ENCODE data around the gene ROPN1. TPM values are rescaled to one million over a fixed set of nuclear protein-coding genes. Genes with fewer than 3 reads are reported as not detected.
"Not testable (repeated sequence)": the region's sequence is repeated elsewhere in the genome, so short reads cannot be mapped to it uniquely, and the experiment has no call there.

ROPN1 gene
- total RNA-seq, 1 experiment from 2014 or later: not detected

DNA sequence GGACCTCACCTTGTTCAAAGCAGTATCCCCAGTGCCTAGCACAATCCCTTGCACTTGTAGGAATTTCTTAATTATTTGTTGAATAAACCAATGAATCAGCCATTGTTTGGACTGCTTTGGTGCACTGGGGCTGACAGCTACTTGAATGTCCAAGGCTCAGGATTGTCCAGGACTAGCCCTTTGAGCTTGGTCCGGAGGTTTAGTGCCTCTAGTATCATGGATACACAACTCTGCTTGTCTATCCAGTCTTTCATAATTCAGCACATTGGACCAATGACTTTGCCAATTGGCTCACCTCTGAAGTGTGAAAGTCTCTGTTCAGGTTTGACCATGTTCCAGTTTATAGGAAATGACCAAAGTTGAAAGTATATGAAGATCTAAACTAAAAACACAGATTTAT is 27.1 kb downstream of the ROPN1 start:
- CTCF ChIA-PET; intact Hi-C loops (cut with micrococcal nuclease): not testable (repeated sequence)

DNA sequence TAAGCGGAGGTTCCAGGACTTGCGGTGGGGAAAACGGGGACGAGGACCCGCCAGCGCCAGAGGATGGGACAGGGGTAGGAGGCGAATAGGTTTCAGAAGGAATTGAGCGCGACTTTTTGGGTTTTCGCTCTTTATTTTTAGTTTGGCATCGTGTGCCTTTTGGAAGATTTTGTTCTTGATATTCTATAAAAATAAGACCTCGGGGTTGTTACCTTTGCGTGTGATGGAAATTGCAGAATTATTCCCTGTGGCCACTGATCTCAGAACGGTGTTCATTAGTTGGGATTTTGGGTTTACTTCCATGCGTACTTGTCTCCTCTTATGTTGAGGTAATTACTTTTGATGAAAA is 30.4 kb downstream of the ROPN1 start:
- TF ChIP-seq JUND (IDR thresholded peaks at IDR 0.05) (no peak), EZH2phosphoT487 (IDR thresholded peaks at IDR 0.05; ENCODE audit: borderline replicate concordance) (no peak), CBX3 (IDR thresholded peaks at IDR 0.05; ENCODE audit: low read depth) (no peak), ELF1 (IDR thresholded peaks at IDR 0.05; ENCODE audit: borderline replicate concordance, low read depth) (no peak; the same call in 1 of the 2 replicates), SP1 (IDR thresholded peaks at IDR 0.05; ENCODE audit: low read depth) (no peak), CEBPB (IDR thresholded peaks at IDR 0.05; ENCODE audit: low read depth) (no peak), EGR1 (IDR thresholded peaks at IDR 0.05; ENCODE audit: low read depth) (no peak), ZNF274 (IDR thresholded peaks at IDR 0.05; ENCODE audit: low read depth, low read length) (no peak)
- TF ChIP-seq, protein P1, sequence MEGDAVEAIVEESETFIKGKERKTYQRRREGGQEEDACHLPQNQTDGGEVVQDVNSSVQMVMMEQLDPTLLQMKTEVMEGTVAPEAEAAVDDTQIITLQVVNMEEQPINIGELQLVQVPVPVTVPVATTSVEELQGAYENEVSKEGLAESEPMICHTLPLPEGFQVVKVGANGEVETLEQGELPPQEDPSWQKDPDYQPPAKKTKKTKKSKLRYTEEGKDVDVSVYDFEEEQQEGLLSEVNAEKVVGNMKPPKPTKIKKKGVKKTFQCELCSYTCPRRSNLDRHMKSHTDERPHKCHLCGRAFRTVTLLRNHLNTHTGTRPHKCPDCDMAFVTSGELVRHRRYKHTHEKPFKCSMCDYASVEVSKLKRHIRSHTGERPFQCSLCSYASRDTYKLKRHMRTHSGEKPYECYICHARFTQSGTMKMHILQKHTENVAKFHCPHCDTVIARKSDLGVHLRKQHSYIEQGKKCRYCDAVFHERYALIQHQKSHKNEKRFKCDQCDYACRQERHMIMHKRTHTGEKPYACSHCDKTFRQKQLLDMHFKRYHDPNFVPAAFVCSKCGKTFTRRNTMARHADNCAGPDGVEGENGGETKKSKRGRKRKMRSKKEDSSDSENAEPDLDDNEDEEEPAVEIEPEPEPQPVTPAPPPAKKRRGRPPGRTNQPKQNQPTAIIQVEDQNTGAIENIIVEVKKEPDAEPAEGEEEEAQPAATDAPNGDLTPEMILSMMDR (IDR thresholded peaks at IDR 0.05 in 2 of 3, conservative IDR thresholded peaks at IDR 0.05 in 1 of 3; ENCODE audit: borderline replicate concordance in 1 of 3, insufficient read depth in 1 of 3, low read depth in 2 of 3, low read length in 2 of 3): no peak
- TF ChIP-seq, protein P2, sequence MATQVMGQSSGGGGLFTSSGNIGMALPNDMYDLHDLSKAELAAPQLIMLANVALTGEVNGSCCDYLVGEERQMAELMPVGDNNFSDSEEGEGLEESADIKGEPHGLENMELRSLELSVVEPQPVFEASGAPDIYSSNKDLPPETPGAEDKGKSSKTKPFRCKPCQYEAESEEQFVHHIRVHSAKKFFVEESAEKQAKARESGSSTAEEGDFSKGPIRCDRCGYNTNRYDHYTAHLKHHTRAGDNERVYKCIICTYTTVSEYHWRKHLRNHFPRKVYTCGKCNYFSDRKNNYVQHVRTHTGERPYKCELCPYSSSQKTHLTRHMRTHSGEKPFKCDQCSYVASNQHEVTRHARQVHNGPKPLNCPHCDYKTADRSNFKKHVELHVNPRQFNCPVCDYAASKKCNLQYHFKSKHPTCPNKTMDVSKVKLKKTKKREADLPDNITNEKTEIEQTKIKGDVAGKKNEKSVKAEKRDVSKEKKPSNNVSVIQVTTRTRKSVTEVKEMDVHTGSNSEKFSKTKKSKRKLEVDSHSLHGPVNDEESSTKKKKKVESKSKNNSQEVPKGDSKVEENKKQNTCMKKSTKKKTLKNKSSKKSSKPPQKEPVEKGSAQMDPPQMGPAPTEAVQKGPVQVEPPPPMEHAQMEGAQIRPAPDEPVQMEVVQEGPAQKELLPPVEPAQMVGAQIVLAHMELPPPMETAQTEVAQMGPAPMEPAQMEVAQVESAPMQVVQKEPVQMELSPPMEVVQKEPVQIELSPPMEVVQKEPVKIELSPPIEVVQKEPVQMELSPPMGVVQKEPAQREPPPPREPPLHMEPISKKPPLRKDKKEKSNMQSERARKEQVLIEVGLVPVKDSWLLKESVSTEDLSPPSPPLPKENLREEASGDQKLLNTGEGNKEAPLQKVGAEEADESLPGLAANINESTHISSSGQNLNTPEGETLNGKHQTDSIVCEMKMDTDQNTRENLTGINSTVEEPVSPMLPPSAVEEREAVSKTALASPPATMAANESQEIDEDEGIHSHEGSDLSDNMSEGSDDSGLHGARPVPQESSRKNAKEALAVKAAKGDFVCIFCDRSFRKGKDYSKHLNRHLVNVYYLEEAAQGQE (IDR thresholded peaks at IDR 0.05; ENCODE audit: low read depth): no peak
- POLR2A ChIA-PET: interaction anchor here (0.7 to 1.3 kb wide), 6 partner anchors 8 to 510 kb away, joined by 3 to 6 read pairs (median 3); no protein-coding TSS in a partner anchor
- Histone ChIP-seq H3K36me3 (ENCODE audit: control insufficient read depth in 1 of 2, insufficient read depth in 2 of 2, low read length in 2 of 2) (peaks cover 0 to 3% of the 10 kb centered on the region in 2 experiments; a peak in 1 of 4 replicates), H4K20me1 (ENCODE audit: insufficient read depth) (no peaks in the 10 kb centered on the region), H3K4me1 (ENCODE audit: control insufficient read depth in 1 of 2, insufficient read depth in 2 of 2, low read length in 2 of 2) (peaks cover 5 to 13% of the 10 kb centered on the region in 2 experiments; a peak in 3 of 4 replicates), H2AFZ (ENCODE audit: low read depth, low read length, poor library complexity, severe bottlenecking) (peak overlapping the region; percentile 94), H3K79me2 (ENCODE audit: insufficient read depth, low read length) (peaks cover 38% of the 10 kb centered on the region), H3K9me2 (ENCODE audit: insufficient read depth) (no peaks in the 10 kb centered on the region), H3K4me3 (replicated peaks in 1 of 2; ENCODE audit: low read depth in 1 of 2, low read length in 2 of 2) (peak overlapping the region; percentile 94 to 97), H3K9ac (ENCODE audit: low read length) (peak overlapping the region; percentile 90), H3K27me3 (ENCODE audit: insufficient read depth, low read length) (no peaks in the 10 kb centered on the region), H3K9me3 (ENCODE audit: control insufficient read depth in 1 of 2, insufficient read depth in 1 of 2, low read depth in 1 of 2, low read length in 2 of 2) (no peaks in the 10 kb centered on the region), H3K27ac (ENCODE audit: low read depth, low read length) (no peak overlapping the region), H3K4me2 (ENCODE audit: low read length) (peak overlapping the region; percentile 75)
- intact Hi-C loops (cut with micrococcal nuclease): no loop called here
- BruUV-seq (replicated peaks): TSS peak; percentile 89
- RAD21 ChIA-PET (ENCODE audit: low non-redundant PET in 1 of 2, low total read pairs in 2 of 2, uncharacterized antibody in 2 of 2, unreplicated experiment in 2 of 2): no interaction called here
- CTCF ChIA-PET: interaction anchor here (0.7 kb wide), 1 partner anchor 13 kb away, joined by 3 read pairs; no protein-coding TSS in a partner anchor
- ATAC-seq (no peak), DNase-seq (ENCODE audit: low read depth, low spot score) (no peak)

More for the DNA sequence above, 27.1 kb downstream of the ROPN1 start:
- BruUV-seq (replicated peaks); H3K9me2 ChIP-seq (ENCODE audit: insufficient read depth); H3K4me2 ChIP-seq (ENCODE audit: low read length); POLR2A ChIA-PET; RAD21 ChIA-PET (ENCODE audit: low non-redundant PET in 1 of 2, low total read pairs in 2 of 2, uncharacterized antibody in 2 of 2, unreplicated experiment in 2 of 2); DNase-seq (ENCODE audit: low read depth, low spot score); H3K4me3 ChIP-seq (replicated peaks in 1 of 2; ENCODE audit: low read depth in 1 of 2, low read length in 2 of 2); ATAC-seq; H3K9me3 ChIP-seq (ENCODE audit: control insufficient read depth in 1 of 2, insufficient read depth in 1 of 2, low read depth in 1 of 2, low read length in 2 of 2); H2AFZ ChIP-seq (ENCODE audit: low read depth, low read length, poor library complexity, severe bottlenecking); H3K27ac ChIP-seq (ENCODE audit: low read depth, low read length); H4K20me1 ChIP-seq (ENCODE audit: insufficient read depth); H3K36me3 ChIP-seq (ENCODE audit: control insufficient read depth in 1 of 2, insufficient read depth in 2 of 2, low read length in 2 of 2); H3K27me3 ChIP-seq (ENCODE audit: insufficient read depth, low read length); H3K9ac ChIP-seq (ENCODE audit: low read length): not testable (repeated sequence)
- peaks cover 4 to 11% of the 10 kb centered on the region in 2 experiments; a peak in 3 of 4 replicates for H3K4me1 ChIP-seq (ENCODE audit: control insufficient read depth in 1 of 2, insufficient read depth in 2 of 2, low read length in 2 of 2)
- H3K79me2 ChIP-seq (ENCODE audit: insufficient read depth, low read length): peaks cover 12% of the 10 kb centered on the region
